NCI-H2171 (cell line): ENCODE data around the gene NCOA5.
A peak's percentile ranks its signal among the peaks of the same experiment; 100 is the strongest.

Experiments used
- DNase-seq: peaks from one replicate; lab custom pipeline; 2025; lab: John Stamatoyannopoulos, UW

NCOA5 gene

GRCh38 chr20:46089167-46089416 is 670 bp downstream of the NCOA5 start:
- peak; percentile 72 for DNase-seq

GRCh38 chr20:46088409-46089166 is 1.2 kb downstream of the NCOA5 start:
- no peak for DNase-seq

- DNase-seq = no peak
Measured at GRCh38 chr20:46087161-46087560, 2.6 kb downstream of the NCOA5 start.

GRCh38 chr20:46085179-46085851 is 4.4 kb downstream of the NCOA5 start:
- no peak for DNase-seq

GRCh38 chr20:46084805-46085178 is 5.0 kb downstream of the NCOA5 start:
- DNase-seq = no peak

- DNase-seq = no peak
Measured at GRCh38 chr20:46083531-46084061, 6.2 kb downstream of the NCOA5 start.

- DNase-seq = no peak
Measured at GRCh38 chr20:46083101-46083500, 6.7 kb downstream of the NCOA5 start.

- DNase-seq = no peak
Measured at GRCh38 chr20:46081074-46081473, 8.7 kb downstream of the NCOA5 start.

- DNase-seq = no peak
Measured at GRCh38 chr20:46078954-46079353, 10.8 kb downstream of the NCOA5 start.

- no peak for DNase-seq
Measured at GRCh38 chr20:46077642-46078305, 12.0 kb downstream of the NCOA5 start.

GRCh38 chr20:46076806-46077205 is 13.0 kb downstream of the NCOA5 start:
- DNase-seq = no peak

- DNase-seq = no peak
Measured at GRCh38 chr20:46074006-46074405, 15.8 kb downstream of the NCOA5 start.

GRCh38 chr20:46073443-46073842 is 16.3 kb downstream of the NCOA5 start:
- DNase-seq = no peak

- no peak for DNase-seq
Measured at GRCh38 chr20:46073024-46073423, 16.7 kb downstream of the NCOA5 start.

- no peak for DNase-seq
Measured at GRCh38 chr20:46071573-46071972, 18.2 kb downstream of the NCOA5 start.

- no peak for DNase-seq
Measured at GRCh38 chr20:46070215-46070900, 19.4 kb downstream of the NCOA5 start.

GRCh38 chr20:46065691-46066090 is 24.1 kb downstream of the NCOA5 start:
- no peak for DNase-seq

GRCh38 chr20:46065006-46065405 is 24.8 kb downstream of the NCOA5 start:
- no peak for DNase-seq

GRCh38 chr20:46063652-46064054 is 26.1 kb downstream of the NCOA5 start:
- no peak for DNase-seq

- no peak for DNase-seq
Measured at GRCh38 chr20:46063151-46063550, 26.6 kb downstream of the NCOA5 start.

GRCh38 chr20:46062621-46063020 is 27.1 kb downstream of the NCOA5 start:
- no peak for DNase-seq

GRCh38 chr20:46062151-46062550 is 27.6 kb downstream of the NCOA5 start:
- DNase-seq = peak; percentile 23

GRCh38 chr20:46060975-46061374 is 28.8 kb downstream of the NCOA5 start:
- DNase-seq = no peak
